ENCODE measurements around the gene ST3GAL4.

DNA sequence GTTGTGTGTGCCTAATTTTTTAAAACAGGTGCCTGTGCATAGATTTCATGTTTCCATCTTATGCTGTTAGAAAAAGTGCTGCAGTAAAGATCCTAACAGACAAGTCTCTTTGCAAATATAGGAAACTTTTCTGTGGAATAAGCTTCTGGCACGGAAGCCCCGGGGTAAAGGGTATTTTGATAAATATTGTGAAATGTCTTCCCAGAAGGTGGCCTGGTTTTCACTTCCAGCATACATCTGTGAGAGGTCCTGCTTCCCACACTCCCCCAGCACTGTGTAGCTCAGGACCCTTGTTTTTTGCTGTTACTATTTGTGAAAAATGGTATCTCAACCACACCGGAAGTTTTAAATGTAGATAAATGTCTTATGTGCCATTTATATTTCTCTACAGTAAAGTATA, 14.5 kb downstream of the ST3GAL4 start:
- no peak for TF ChIP-seq POLR2A (IDR thresholded peaks at IDR 0.05)
- TF ChIP-seq, protein P1, sequence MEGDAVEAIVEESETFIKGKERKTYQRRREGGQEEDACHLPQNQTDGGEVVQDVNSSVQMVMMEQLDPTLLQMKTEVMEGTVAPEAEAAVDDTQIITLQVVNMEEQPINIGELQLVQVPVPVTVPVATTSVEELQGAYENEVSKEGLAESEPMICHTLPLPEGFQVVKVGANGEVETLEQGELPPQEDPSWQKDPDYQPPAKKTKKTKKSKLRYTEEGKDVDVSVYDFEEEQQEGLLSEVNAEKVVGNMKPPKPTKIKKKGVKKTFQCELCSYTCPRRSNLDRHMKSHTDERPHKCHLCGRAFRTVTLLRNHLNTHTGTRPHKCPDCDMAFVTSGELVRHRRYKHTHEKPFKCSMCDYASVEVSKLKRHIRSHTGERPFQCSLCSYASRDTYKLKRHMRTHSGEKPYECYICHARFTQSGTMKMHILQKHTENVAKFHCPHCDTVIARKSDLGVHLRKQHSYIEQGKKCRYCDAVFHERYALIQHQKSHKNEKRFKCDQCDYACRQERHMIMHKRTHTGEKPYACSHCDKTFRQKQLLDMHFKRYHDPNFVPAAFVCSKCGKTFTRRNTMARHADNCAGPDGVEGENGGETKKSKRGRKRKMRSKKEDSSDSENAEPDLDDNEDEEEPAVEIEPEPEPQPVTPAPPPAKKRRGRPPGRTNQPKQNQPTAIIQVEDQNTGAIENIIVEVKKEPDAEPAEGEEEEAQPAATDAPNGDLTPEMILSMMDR (IDR thresholded peaks at IDR 0.05), result no peak
